Stimulated activated CD8-positive, alpha-beta memory T cell treated with anti-CD3 and anti-CD28 coated beads, Interleukin-15, amount 100 ng/mL, for 1 hour (primary cell): ENCODE results near the gene TUBA1A.
"Not testable (repeated sequence)": the region's sequence is repeated elsewhere in the genome, so short reads cannot be mapped to it uniquely, and the experiment has no call there.

ENCODE experiments used
- DNase-seq: peaks from one replicate; pipeline ENCODE4 v3.0.0-alpha.2; 2020; ENCODE audit warnings: low read depth

Gene TUBA1A

GRCh38 chr12:49188916-49189367 lies at the start of gene TUBA1A:
TSS of gene TUBA1A (minus strand) at chr12:49189080. CDS start at chr12:49188979, 101 bp downstream.
- peak; percentile 91 for DNase-seq

- DNase-seq = no peak
Measured at GRCh38 chr12:49236423-49236822, 47.5 kb upstream of the TUBA1A start.

- DNase-seq = no peak
Measured at GRCh38 chr12:49233842-49234526, 45.1 kb upstream of the TUBA1A start.

GRCh38 chr12:49232940-49233841 lies 44.3 kb upstream of the TUBA1A start:
- DNase-seq = no peak

GRCh38 chr12:49231878-49232655 lies 43.2 kb upstream of the TUBA1A start:
- no peak for DNase-seq

- DNase-seq = no peak
Measured at GRCh38 chr12:49230805-49231194, 41.9 kb upstream of the TUBA1A start.

GRCh38 chr12:49230176-49230804 lies 41.4 kb upstream of the TUBA1A start:
- DNase-seq = no peak

- DNase-seq = no peak
Measured at GRCh38 chr12:49228653-49229052, 39.8 kb upstream of the TUBA1A start.

GRCh38 chr12:49227713-49228112 lies 38.8 kb upstream of the TUBA1A start:
- DNase-seq = no peak

GRCh38 chr12:49225576-49226166 lies 36.8 kb upstream of the TUBA1A start:
- no peak for DNase-seq

- DNase-seq = no peak
Measured at GRCh38 chr12:49223590-49224369, 34.9 kb upstream of the TUBA1A start.

GRCh38 chr12:49223122-49223521 lies 34.2 kb upstream of the TUBA1A start:
- no peak for DNase-seq

- DNase-seq = no peak
Measured at GRCh38 chr12:49220972-49221371, 32.1 kb upstream of the TUBA1A start.

- DNase-seq = no peak
Measured at GRCh38 chr12:49219417-49220026, 30.6 kb upstream of the TUBA1A start.

- DNase-seq = no peak
Measured at GRCh38 chr12:49212572-49212971, 23.7 kb upstream of the TUBA1A start.

GRCh38 chr12:49210703-49211102 lies 21.8 kb upstream of the TUBA1A start:
- not testable (repeated sequence) for DNase-seq

GRCh38 chr12:49208676-49209075 lies 19.8 kb upstream of the TUBA1A start:
- no peak for DNase-seq

- DNase-seq = no peak
Measured at GRCh38 chr12:49208146-49208545, 19.3 kb upstream of the TUBA1A start.

GRCh38 chr12:49206389-49206788 lies 17.5 kb upstream of the TUBA1A start:
- DNase-seq = no peak

- no peak for DNase-seq
Measured at GRCh38 chr12:49201595-49202295, 12.9 kb upstream of the TUBA1A start.
